Measurements from ENCODE around the gene SHANK1. TPM values are rescaled to one million over a fixed set of nuclear protein-coding genes. Genes with fewer than 3 reads are reported as not detected.
A peak's percentile ranks its signal among the peaks of the same experiment; 100 is the strongest.

SHANK1 gene
- total RNA-seq, 1 experiment from 2014 or later, result not detected

DNA sequence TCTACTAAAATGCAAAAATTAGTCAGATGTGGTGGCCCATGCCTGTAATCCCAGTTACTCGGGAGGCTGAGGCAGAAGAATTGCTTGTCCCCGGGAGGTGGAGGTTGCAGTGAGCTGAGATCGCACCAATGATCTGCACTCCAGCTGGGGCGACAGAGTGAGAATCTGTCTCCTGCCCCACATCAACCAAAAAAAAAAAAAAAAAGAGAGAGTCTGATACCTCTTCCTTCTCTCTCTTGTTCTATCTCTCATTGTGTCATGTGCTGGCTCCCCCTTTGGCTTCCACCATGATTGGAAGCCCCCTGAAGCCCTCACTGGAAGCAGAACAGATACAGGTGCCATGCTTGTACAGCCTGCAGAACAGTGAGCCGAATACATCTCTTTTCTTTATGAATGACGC, 23.9 kb upstream of the SHANK1 start:
- Histone ChIP-seq H3K36me3 (no peaks in the 10 kb centered on the region), H3K27me3 (no peaks in the 10 kb centered on the region), H3K27ac (no peak overlapping the region), H3K4me3 (no peak overlapping the region), H3K9me3 (replicated peaks) (no peaks in the 10 kb centered on the region), H3K4me1 (no peaks in the 10 kb centered on the region)
- no peak for DNase-seq

DNA sequence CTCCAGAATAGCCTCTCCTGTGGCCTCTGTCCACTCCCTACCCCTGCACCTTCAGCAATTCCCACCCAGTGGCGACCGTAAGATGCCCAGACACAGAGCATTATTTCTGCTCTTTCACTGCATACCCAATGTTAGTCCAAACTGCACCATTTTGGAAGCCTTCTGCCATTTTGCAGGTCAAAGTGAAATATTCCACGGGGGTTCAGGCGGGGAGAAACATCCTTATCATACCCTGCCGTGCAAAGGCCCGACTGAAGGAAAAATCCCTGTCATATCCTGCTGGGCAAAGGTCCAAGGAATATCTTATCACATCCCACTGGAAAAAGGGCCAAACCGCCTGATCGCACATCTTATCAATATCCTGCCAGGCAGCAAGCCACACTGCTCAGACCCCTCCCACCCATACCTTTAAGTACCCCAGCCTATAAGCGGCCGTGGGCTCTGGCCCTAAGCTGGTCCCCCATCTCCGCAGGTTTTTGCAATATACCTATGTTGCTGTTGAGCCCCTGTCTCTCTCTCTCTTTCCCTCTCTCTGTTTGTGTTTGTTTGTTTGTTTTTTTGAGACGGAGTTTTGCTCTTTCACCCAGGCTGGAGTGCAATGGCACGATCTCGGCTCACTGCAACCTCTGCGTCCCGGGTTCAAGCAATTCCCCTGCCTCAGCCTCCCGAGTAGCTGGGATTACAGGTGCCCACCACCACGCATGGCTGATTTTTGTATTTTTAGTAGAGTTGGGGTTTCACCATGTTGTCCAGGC, 21.8 kb upstream of the SHANK1 start:
- Histone ChIP-seq H3K27ac (no peak overlapping the region), H3K9me3 (replicated peaks) (no peaks in the 10 kb centered on the region), H3K4me1 (no peaks in the 10 kb centered on the region), H3K4me3 (no peak overlapping the region), H3K36me3 (no peaks in the 10 kb centered on the region), H3K27me3 (no peaks in the 10 kb centered on the region)
- DNase-seq, result no peak

DNA sequence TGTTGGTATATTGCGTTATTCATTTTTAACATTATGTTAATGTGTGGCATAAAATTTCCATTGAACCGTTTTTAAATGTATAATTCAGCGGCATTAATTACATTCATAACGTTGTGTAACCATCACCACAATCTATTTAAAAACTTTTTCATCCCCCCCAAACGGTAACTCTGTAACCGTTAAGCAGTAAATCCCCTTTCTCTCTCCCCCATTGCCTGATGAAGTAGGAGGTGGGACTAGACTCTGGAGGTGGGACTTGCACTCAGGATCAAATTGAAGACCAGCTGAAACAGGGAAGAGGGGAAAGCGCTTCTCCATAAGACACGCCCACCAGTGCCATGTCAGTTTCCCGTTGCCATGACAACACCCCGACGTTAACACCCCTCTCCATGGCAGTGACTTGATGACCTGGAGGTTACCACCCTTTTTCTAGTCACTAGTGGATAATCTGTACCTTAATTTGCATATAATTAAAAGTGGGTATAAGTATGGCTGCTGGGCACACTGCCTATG, 20.4 kb upstream of the SHANK1 start:
- no peaks in the 10 kb centered on the region for H3K27me3 ChIP-seq
- H3K27ac ChIP-seq, result no peak overlapping the region
- no peak overlapping the region for H3K4me3 ChIP-seq
- H3K36me3 ChIP-seq, result no peaks in the 10 kb centered on the region
- H3K9me3 ChIP-seq (replicated peaks), result no peaks in the 10 kb centered on the region
- no peaks in the 10 kb centered on the region for H3K4me1 ChIP-seq
- DNase-seq, result no peak

DNA sequence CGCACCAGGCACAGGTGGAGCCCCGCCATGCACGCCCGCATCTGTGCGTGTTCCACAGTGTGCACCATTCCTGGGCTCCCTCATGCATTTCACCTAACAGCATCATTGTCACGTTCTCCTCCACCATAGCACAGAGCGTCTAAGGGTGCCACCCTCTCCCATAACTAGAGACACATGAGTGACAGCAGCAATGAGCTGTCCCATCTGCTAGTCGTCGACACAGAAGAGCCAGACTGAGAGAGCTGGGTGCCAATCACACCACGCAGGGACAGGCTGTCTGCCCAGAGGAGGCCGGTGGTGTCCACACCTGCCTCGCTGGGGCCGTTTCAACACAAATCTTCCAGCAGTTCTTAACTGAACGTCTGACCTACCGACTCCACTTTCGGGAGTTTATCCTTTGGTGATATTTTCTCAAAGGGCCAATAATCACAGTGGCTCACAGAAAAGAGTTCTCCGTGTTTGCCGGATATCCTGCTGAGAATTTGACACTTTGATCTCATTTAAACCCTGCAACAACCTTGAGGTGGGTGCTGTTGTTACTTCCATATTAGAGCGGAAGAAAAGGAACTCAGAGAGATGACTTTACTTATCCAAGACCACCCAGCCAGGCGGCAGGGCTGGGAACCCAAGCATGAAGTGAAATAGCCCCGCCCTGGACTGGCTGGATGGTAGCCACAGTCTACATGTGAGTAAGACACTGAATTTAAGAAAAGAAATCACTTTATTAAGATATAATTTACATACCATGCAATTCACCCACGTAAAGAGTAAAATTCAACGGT, 19.7 kb upstream of the SHANK1 start:
- Histone ChIP-seq H3K9me3 (replicated peaks) (no peaks in the 10 kb centered on the region), H3K4me3 (no peak overlapping the region), H3K36me3 (no peaks in the 10 kb centered on the region), H3K27ac (no peak overlapping the region), H3K4me1 (no peaks in the 10 kb centered on the region), H3K27me3 (no peaks in the 10 kb centered on the region)
- no peak for DNase-seq

DNA sequence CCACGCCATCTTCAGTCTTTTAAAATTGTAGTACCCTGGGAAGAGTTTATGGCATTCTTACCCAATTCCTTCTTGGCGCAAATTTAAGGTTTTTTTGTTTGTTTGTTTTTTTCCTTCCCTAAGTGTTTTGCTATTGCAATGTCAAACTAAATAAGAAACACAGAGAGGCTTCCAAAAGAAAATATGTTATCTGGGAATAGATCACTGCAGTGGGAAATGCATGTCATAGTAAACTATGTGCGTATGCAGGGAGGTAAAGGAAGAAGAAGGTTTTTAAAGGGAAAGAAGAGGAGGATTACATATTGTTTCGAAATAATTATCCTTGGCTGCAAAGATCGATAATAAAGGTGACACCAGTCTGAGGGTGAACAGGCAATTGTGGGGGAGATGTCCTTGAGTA, 16.7 kb upstream of the SHANK1 start:
- Histone ChIP-seq H3K4me1 (no peaks in the 10 kb centered on the region), H3K4me3 (no peak overlapping the region), H3K36me3 (no peaks in the 10 kb centered on the region), H3K27ac (no peak overlapping the region), H3K27me3 (no peaks in the 10 kb centered on the region), H3K9me3 (replicated peaks) (no peaks in the 10 kb centered on the region)
- DNase-seq, result no peak

DNA sequence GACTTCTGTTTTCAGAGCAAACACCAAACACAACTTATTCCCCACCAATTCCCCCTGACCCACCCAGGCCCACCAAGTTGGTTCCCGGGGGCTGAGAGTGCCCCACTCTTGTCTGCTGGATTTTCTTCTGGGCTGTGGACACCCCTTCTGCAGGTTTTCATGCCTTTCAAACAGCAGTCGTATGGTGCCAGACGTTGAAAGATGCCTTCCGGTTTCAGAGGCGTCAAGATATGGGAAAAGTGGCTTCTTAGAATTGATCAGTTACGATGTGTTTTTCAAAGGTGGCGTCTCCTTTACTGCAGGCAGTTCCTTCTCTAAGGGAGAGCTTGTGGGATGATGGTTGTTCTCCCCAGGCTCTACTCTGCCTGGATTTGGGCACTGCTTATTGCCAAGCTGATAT, 16.3 kb upstream of the SHANK1 start:
- H3K36me3 ChIP-seq, result no peaks in the 10 kb centered on the region
- no peaks in the 10 kb centered on the region for H3K9me3 ChIP-seq (replicated peaks)
- H3K27ac ChIP-seq, result no peak overlapping the region
- no peaks in the 10 kb centered on the region for H3K4me1 ChIP-seq
- H3K4me3 ChIP-seq, result no peak overlapping the region
- no peak for DNase-seq
- H3K27me3 ChIP-seq, result no peaks in the 10 kb centered on the region

DNA sequence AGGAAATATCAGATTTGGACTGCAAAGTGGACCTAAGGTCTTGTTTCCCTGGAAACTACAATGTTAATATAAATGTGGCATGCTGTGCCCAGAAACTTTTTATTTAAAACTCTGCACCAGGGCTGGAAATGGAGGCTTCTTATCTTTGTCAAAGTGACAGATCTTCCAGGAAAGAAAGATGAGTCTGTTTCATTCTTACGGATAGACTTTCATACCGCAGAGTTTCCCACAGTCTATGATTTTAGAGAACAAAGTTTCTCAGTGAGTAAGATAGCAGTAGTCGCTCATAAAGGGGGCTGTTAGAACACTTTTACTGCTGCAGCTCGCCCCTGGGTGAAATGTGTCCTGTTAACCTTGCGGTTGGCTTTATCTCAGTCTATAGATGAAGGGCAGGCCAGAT, 10.3 kb upstream of the SHANK1 start:
- H3K27me3 ChIP-seq, result no peaks in the 10 kb centered on the region
- H3K4me3 ChIP-seq, result no peak overlapping the region
- H3K4me1 ChIP-seq, result peaks cover 13% of the 10 kb centered on the region
- DNase-seq, result no peak
- no peaks in the 10 kb centered on the region for H3K36me3 ChIP-seq
- no peaks in the 10 kb centered on the region for H3K9me3 ChIP-seq (replicated peaks)
- no peak overlapping the region for H3K27ac ChIP-seq

DNA sequence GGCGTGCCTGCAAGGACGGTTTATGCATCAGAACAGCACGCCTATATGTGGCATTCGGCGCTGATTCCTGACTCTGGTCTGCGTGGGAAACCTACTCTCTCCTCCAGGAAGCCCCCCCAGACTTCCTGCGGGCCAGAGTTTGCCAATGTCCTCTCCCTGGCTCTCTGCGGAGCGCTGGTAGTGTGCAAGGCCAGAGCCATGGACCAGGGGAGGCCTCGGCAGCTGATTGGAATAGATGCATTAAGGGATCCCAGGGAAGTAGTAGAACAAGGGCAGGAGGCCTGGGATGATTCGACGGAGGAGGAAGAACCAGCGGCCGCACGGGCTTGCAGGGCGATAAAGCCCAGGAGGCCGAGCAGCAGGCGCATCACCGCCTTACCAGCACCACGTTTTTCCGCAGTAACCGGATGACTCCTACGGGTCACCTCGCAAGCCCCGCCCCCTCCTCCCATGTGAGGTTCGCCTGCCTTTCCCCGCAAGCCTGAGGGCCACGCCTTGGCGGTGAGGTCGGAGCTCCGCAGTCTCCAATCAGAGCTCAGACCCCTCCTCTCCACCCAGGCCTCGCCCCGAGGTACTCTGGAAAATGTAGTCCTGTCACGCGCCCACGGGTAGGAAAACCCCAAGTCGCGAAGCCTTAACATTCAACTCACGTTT, 8.6 kb upstream of the SHANK1 start:
- no peaks in the 10 kb centered on the region for H3K27me3 ChIP-seq
- H3K27ac ChIP-seq, result no peak overlapping the region
- H3K9me3 ChIP-seq (replicated peaks), result no peaks in the 10 kb centered on the region
- no peak for DNase-seq
- no peak overlapping the region for H3K4me3 ChIP-seq
- H3K36me3 ChIP-seq, result no peaks in the 10 kb centered on the region
- H3K4me1 ChIP-seq, result peaks cover 13% of the 10 kb centered on the region

DNA sequence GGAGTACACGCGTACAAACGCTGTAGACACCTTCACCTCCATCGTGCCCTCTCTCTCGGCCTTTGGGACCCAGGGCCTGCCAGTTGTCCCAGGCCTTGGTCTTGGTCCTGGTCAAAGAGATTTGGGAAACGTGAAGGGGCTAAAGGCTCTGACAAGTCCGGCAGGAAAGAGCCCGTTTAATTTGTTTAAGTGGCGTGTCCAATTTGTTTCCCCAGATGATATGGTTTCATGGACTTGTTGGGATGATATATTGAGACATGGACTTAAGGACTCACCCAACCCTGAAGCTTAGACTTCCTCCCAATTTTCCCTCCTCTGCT, 6.3 kb upstream of the SHANK1 start:
- Histone ChIP-seq H3K27ac (peak overlapping the region; percentile 86), H3K4me3 (no peak overlapping the region), H3K27me3 (no peaks in the 10 kb centered on the region), H3K9me3 (replicated peaks) (no peaks in the 10 kb centered on the region), H3K36me3 (no peaks in the 10 kb centered on the region), H3K4me1 (peaks cover 13% of the 10 kb centered on the region)
- DNase-seq, result peak; percentile 23 to 80

DNA sequence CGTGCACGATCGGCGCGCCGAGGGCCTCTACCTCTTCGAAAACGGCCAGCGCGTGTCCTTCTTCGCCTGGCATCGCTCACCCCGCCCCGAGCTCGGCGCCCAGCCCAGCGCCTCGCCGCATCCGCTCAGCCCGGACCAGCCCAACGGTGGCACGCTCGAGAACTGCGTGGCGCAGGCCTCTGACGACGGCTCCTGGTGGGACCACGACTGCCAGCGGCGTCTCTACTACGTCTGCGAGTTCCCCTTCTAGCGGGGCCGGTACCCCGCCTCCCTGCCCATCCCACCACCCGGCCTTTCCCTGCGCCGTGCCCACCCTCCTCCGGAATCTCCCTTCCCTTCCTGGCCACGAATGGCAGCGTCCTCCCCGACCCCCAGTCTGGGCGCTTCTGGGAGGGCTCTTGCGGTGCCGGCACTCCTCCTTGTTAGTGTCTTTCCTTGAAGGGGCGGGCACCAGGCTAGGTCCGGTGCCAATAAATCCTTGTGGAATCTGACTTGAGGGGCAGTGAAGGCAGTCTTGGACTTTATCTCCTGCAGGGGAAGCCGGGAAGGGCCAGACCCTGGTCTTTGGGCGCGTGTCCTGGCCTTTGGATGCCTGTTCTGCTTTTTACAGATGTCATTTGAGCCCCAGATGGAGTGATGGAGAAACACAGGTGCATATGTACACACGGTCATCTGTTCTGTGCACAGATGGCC, 5.8 kb upstream of the SHANK1 start:
- H3K9me3 ChIP-seq (replicated peaks), result no peaks in the 10 kb centered on the region
- H3K27me3 ChIP-seq, result no peaks in the 10 kb centered on the region
- peaks cover 13% of the 10 kb centered on the region for H3K4me1 ChIP-seq
- peak in 1 of 2 experiments; percentile 51 for DNase-seq
- no peak overlapping the region for H3K4me3 ChIP-seq
- H3K36me3 ChIP-seq, result no peaks in the 10 kb centered on the region
- H3K27ac ChIP-seq, result peak overlapping the region; percentile 86

DNA sequence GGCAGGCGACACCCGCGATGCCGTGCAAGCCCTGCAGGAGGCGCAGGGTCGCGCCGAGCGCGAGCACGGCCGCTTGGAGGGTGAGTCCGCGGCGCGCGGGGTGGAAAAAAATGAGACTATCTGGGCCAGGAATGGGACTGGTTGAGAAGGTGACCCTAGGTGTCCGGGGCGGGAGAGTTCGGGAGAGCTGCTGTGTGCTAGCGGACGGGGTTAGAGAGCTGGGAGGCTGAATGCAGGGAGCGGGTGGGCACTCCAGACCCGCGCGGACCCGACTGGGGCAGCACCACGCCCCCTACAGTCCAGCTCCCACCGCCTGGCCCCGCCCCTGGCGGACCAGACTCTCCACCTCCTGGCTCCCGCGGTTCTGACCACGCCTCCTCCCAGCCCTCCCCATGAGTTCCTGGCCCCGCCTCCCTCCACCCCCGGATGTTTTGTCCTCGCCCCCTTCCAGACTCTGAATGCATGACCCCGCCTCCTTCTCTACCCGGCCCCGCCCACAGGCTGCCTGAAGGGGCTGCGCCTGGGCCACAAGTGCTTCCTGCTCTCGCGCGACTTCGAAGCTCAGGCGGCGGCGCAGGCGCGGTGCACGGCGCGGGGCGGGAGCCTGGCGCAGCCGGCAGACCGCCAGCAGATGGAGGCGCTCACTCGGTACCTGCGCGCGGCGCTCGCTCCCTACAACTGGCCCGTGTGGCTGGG, 5.1 kb upstream of the SHANK1 start:
- H3K4me1 ChIP-seq, result peaks cover 13% of the 10 kb centered on the region
- H3K4me3 ChIP-seq, result no peak overlapping the region
- no peaks in the 10 kb centered on the region for H3K9me3 ChIP-seq (replicated peaks)
- no peaks in the 10 kb centered on the region for H3K36me3 ChIP-seq
- no peak for DNase-seq
- H3K27ac ChIP-seq, result no peak overlapping the region
- no peaks in the 10 kb centered on the region for H3K27me3 ChIP-seq

DNA sequence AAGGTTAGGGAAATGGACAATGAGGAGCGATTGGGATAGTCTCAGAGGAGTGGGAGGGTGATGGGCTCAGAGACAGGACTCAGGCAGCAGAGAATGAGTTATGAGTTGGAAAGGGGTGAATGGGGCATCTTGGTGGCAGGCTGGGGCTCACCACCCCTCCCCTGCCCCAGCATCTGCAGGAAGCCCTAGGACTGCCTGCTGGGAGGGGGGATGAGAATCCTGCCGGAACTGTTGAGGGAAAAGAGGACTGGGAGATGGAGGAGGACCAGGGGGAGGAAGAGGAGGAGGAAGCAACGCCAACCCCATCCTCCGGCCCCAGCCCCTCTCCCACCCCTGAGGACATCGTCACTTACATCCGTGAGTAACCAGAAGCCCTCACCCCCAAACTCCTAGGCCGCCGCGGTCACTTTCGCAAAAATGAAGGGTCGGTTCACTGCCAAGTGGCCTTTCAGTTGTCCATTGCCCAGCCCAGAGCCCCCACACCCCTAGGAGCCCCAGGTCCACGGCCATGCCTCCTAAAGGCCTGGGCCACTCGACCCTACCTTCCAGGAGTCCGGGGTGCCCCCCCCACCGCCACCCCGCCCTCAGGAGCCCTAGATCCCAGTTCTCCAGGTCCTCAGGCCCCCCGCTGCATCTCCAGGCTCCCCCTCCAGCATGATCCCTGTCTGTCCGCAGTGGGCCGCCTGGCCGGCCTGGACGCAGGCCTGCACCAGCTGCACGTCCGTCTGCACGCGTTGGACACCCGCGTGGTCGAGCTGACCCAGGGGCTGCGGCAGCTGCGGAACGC, 4.3 kb upstream of the SHANK1 start:
- no peak overlapping the region for H3K4me3 ChIP-seq
- H3K27ac ChIP-seq, result no peak overlapping the region
- no peaks in the 10 kb centered on the region for H3K27me3 ChIP-seq
- no peaks in the 10 kb centered on the region for H3K36me3 ChIP-seq
- no peak for DNase-seq
- H3K4me1 ChIP-seq, result peaks cover 13% of the 10 kb centered on the region
- H3K9me3 ChIP-seq (replicated peaks), result no peaks in the 10 kb centered on the region

DNA sequence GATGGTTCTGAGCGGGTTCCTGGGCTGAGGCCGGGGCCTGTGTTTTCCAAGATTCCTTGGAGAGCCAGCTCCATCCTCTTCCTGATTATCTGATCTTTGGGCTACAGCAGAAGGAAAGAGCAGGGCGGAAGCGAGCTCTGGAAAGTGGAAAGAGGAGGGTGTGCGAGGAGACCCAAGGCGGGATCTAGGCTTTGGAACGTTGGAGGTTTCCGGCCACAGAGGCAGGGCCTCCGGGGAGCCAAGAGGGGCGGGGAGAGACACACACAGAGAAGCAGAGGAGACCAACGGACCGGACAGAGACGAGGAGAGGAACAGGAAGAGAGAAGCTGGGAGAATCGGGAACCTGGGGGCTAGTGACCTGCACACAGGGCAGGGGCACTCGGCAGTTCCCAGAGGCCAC, 3.5 kb upstream of the SHANK1 start, which contains the start of gene CLEC11A:
Gene CLEC11A, plus strand, starts transcription at position 296 of the 400 bp plus-strand sequence. CDS start 162 bp downstream, outside the sequence.
- DNase-seq, result peak in 1 of 2 experiments; percentile 27
- Histone ChIP-seq H3K27me3 (no peaks in the 10 kb centered on the region), H3K4me1 (peaks cover 13% of the 10 kb centered on the region), H3K36me3 (no peaks in the 10 kb centered on the region), H3K9me3 (replicated peaks) (no peaks in the 10 kb centered on the region), H3K27ac (no peak within 1 kb of the TSS), H3K4me3 (no peak within 1 kb of the TSS)
